ENCODE measurements around the gene C1QTNF1. TPM values are rescaled to one million over a fixed set of nuclear protein-coding genes. Genes with fewer than 3 reads are reported as not detected.

The C1QTNF1 gene
- total and polyA plus RNA-seq, 2 donors (not counting 3 experiments of a cell fraction or from before 2014, with no cell fraction given): 2.5 to 4.0 TPM

DNA sequence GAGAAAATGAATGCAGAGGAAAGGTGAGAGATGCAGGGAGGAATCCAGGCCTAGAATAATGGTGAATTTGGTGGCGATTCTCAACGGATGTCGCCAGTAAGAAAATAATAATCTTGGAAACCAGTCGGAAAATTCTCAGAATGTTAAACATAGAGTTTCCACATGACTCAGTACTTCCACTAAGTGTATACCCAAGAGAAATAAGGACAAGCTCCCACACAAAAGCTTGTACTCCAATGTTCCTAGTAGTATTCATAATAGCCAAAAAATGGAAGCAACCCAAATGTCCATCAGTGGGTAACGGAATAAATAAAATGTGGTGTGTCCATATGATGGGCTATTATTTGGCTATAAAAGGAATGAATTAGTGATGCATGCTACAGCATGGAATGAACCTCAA, 31.2 kb downstream of the C1QTNF1 start:
- no peak for FAIRE-seq
- Histone ChIP-seq H3K9ac (replicated peaks; ENCODE audit: extremely low read depth, insufficient read depth, low read length) (no peak overlapping the region), H3K27ac (ENCODE audit: insufficient read depth, low read depth, low read length) (no peak overlapping the region), H3K9me3 (replicated peaks; ENCODE audit: control insufficient read depth, insufficient read depth, low read length) (no peaks in the 10 kb centered on the region), H3K4me3 (replicated peaks in 1 of 3; ENCODE audit: insufficient read depth in 1 of 3, low read depth in 1 of 3, low read length in 3 of 3) (no peak overlapping the region), H3K9me1 (replicated peaks; ENCODE audit: control insufficient read depth, extremely low read depth, insufficient read depth, low read length) (no peaks in the 10 kb centered on the region), H3K4me2 (ENCODE audit: insufficient read depth, low read length) (no peak overlapping the region), H2AFZ (ENCODE audit: low read depth, low read length) (no peak overlapping the region), H3K36me3 (ENCODE audit: control insufficient read depth in 2 of 2, extremely low read depth in 1 of 2, insufficient read depth in 2 of 2, low read length in 2 of 2) (no peaks in the 10 kb centered on the region), H3K4me1 (ENCODE audit: control insufficient read depth, extremely low read depth, insufficient read depth, low read length) (peaks cover 5% of the 10 kb centered on the region), H3K27me3 (ENCODE audit: control insufficient read depth in 2 of 2, insufficient read depth in 2 of 2, low read length in 2 of 2) (peaks cover 0 to 4% of the 10 kb centered on the region in 2 experiments), H4K20me1 (replicated peaks; ENCODE audit: control insufficient read depth, extremely low read depth, insufficient read depth, low read length) (no peaks in the 10 kb centered on the region), H3K79me2 (ENCODE audit: control insufficient read depth, insufficient read depth, low read length) (no peaks in the 10 kb centered on the region)
- ChIA-PET POLR2A (no interaction called here), CTCF (interaction anchor here (1.0 kb wide), 1 partner anchor 10 kb away, joined by 3 read pairs; no protein-coding TSS in a partner anchor)
- no TSS peak for BruUV-seq (replicated peaks)
- intact Hi-C loops (cut with micrococcal nuclease): no loop called here
- dilution Hi-C loops (cut with MboI; ENCODE audit: extremely low pct_ligation_motif_present, low sequenced_read_pairs): no loop called here
- TF ChIP-seq, protein P1, sequence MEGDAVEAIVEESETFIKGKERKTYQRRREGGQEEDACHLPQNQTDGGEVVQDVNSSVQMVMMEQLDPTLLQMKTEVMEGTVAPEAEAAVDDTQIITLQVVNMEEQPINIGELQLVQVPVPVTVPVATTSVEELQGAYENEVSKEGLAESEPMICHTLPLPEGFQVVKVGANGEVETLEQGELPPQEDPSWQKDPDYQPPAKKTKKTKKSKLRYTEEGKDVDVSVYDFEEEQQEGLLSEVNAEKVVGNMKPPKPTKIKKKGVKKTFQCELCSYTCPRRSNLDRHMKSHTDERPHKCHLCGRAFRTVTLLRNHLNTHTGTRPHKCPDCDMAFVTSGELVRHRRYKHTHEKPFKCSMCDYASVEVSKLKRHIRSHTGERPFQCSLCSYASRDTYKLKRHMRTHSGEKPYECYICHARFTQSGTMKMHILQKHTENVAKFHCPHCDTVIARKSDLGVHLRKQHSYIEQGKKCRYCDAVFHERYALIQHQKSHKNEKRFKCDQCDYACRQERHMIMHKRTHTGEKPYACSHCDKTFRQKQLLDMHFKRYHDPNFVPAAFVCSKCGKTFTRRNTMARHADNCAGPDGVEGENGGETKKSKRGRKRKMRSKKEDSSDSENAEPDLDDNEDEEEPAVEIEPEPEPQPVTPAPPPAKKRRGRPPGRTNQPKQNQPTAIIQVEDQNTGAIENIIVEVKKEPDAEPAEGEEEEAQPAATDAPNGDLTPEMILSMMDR (IDR thresholded peaks at IDR 0.05; ENCODE audit: extremely low read depth in 1 of 2, insufficient read depth in 1 of 2, low read depth in 1 of 2, low read length in 2 of 2): no peak
- no peak for TF ChIP-seq POLR2A (IDR thresholded peaks at IDR 0.05; ENCODE audit: low read depth, low read length)
- TF ChIP-seq POLR2AphosphoS5 (IDR thresholded peaks at IDR 0.05; ENCODE audit: insufficient read depth, low read depth, low read length): no peak
- TF ChIP-seq EZH2 (IDR thresholded peaks at IDR 0.05; ENCODE audit: borderline replicate concordance, low read depth, low read length, severe bottlenecking): no peak
- TF ChIP-seq, protein P2, sequence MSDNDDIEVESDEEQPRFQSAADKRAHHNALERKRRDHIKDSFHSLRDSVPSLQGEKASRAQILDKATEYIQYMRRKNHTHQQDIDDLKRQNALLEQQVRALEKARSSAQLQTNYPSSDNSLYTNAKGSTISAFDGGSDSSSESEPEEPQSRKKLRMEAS (IDR thresholded peaks at IDR 0.05; ENCODE audit: insufficient read depth, insufficient read length): no peak
- no peak for TF ChIP-seq JUN (IDR thresholded peaks at IDR 0.05; ENCODE audit: borderline replicate concordance, insufficient read depth, insufficient read length, low read depth)
- no peak for TF ChIP-seq FOS (IDR thresholded peaks at IDR 0.05; ENCODE audit: borderline replicate concordance, insufficient read depth, low read length)
- TF ChIP-seq GATA2 (IDR thresholded peaks at IDR 0.05; ENCODE audit: insufficient read depth, insufficient read length, low read depth, low read length): no peak
- no peak for TF ChIP-seq MYC (IDR thresholded peaks at IDR 0.05; ENCODE audit: low read depth, low read length)
- no peak for DNase-seq (ENCODE audit: low read depth, low spot score)
